NCI-H1105 treated with DMSO at 0.1 percent for 48 hours (cell line): ENCODE measurements around the gene DZIP1L.
"Not testable (repeated sequence)": the region's sequence is repeated elsewhere in the genome, so short reads cannot be mapped to it uniquely, and the experiment has no call there.

Source experiments
- DNase-seq: peaks from one replicate; lab custom pipeline; 2025; lab: John Stamatoyannopoulos, UW

Gene DZIP1L

GRCh38 chr3:138114431-138114918 lies 933 bp downstream of the DZIP1L start:
- DNase-seq: no peak

- peak; percentile 48 for DNase-seq
Observed at GRCh38 chr3:138113326-138113725, 2.1 kb downstream of the DZIP1L start.

- DNase-seq: no peak
Observed at GRCh38 chr3:138112362-138112761, 3.0 kb downstream of the DZIP1L start.

GRCh38 chr3:138105598-138105997 lies 9.8 kb downstream of the DZIP1L start:
- no peak for DNase-seq

GRCh38 chr3:138103466-138103865 lies 11.9 kb downstream of the DZIP1L start:
- DNase-seq: no peak

- DNase-seq: not testable (repeated sequence)
Observed at GRCh38 chr3:138101351-138101940, 14.0 kb downstream of the DZIP1L start.

GRCh38 chr3:138099417-138099816 lies 16.0 kb downstream of the DZIP1L start:
- no peak for DNase-seq

- no peak for DNase-seq
Observed at GRCh38 chr3:138097192-138098172, 17.9 kb downstream of the DZIP1L start.

- DNase-seq: no peak
Observed at GRCh38 chr3:138093721-138094120, 21.7 kb downstream of the DZIP1L start.

GRCh38 chr3:138092023-138092422 lies 23.4 kb downstream of the DZIP1L start:
- no peak for DNase-seq

GRCh38 chr3:138089091-138089490 lies 26.3 kb downstream of the DZIP1L start:
- DNase-seq: no peak

- not testable (repeated sequence) for DNase-seq
Observed at GRCh38 chr3:138085745-138086144, 29.7 kb downstream of the DZIP1L start.

- no peak for DNase-seq
Observed at GRCh38 chr3:138084196-138084595, 31.2 kb downstream of the DZIP1L start.

- no peak for DNase-seq
Observed at GRCh38 chr3:138082992-138083386, 32.4 kb downstream of the DZIP1L start.

GRCh38 chr3:138082085-138082991 lies 33.1 kb downstream of the DZIP1L start:
- DNase-seq: no peak

- DNase-seq: no peak
Observed at GRCh38 chr3:138081371-138082084, 33.9 kb downstream of the DZIP1L start.

GRCh38 chr3:138079901-138080300 lies 35.5 kb downstream of the DZIP1L start:
- DNase-seq: no peak

- no peak for DNase-seq
Observed at GRCh38 chr3:138078901-138079344, 36.5 kb downstream of the DZIP1L start.

GRCh38 chr3:138078096-138078495 lies 37.3 kb downstream of the DZIP1L start:
- no peak for DNase-seq

GRCh38 chr3:138072796-138073195 lies 42.6 kb downstream of the DZIP1L start:
- no peak for DNase-seq

- peak; percentile 80 for DNase-seq
Observed at GRCh38 chr3:138070006-138070405, 45.4 kb downstream of the DZIP1L start.
